ENCODE data around the gene ACOT7.

The ACOT7 gene

GRCh38 chr1:6343506-6344405 lies 49.8 kb downstream of the ACOT7 start:
- DNase-seq (ENCODE audit: low spot score): peak; percentile 51

- DNase-seq (ENCODE audit: low spot score): no peak
Observed at GRCh38 chr1:6342056-6342455, 51.5 kb downstream of the ACOT7 start.

GRCh38 chr1:6338695-6339094 lies 54.9 kb downstream of the ACOT7 start:
- DNase-seq (ENCODE audit: low spot score): no peak

GRCh38 chr1:6336776-6337622 lies 56.6 kb downstream of the ACOT7 start:
- no peak for DNase-seq (ENCODE audit: low spot score)

- no peak for DNase-seq (ENCODE audit: low spot score)
Observed at GRCh38 chr1:6334261-6334993, 59.1 kb downstream of the ACOT7 start.

- DNase-seq (ENCODE audit: low spot score): no peak
Observed at GRCh38 chr1:6332821-6333220, 60.7 kb downstream of the ACOT7 start.

- DNase-seq (ENCODE audit: low spot score): no peak
Observed at GRCh38 chr1:6331543-6332273, 61.9 kb downstream of the ACOT7 start.

- DNase-seq (ENCODE audit: low spot score): no peak
Observed at GRCh38 chr1:6330410-6330911, 63.1 kb downstream of the ACOT7 start.

- DNase-seq (ENCODE audit: low spot score): no peak
Observed at GRCh38 chr1:6329851-6330250, 63.7 kb downstream of the ACOT7 start.

- no peak for DNase-seq (ENCODE audit: low spot score)
Observed at GRCh38 chr1:6329396-6329795, 64.2 kb downstream of the ACOT7 start.

GRCh38 chr1:6328696-6329095 lies 64.9 kb downstream of the ACOT7 start:
- no peak for DNase-seq (ENCODE audit: low spot score)

GRCh38 chr1:6328091-6328490 lies 65.5 kb downstream of the ACOT7 start:
- DNase-seq (ENCODE audit: low spot score): no peak

GRCh38 chr1:6325482-6325881 lies 68.1 kb downstream of the ACOT7 start:
- DNase-seq (ENCODE audit: low spot score): no peak

- DNase-seq (ENCODE audit: low spot score): no peak
Observed at GRCh38 chr1:6322161-6322560, 71.4 kb downstream of the ACOT7 start.

- DNase-seq (ENCODE audit: low spot score): no peak
Observed at GRCh38 chr1:6321205-6321604, 72.4 kb downstream of the ACOT7 start.

GRCh38 chr1:6317098-6317760 lies 76.3 kb downstream of the ACOT7 start:
- no peak for DNase-seq (ENCODE audit: low spot score)

- no peak for DNase-seq (ENCODE audit: low spot score)
Observed at GRCh38 chr1:6316240-6317097, 77.1 kb downstream of the ACOT7 start.

- DNase-seq (ENCODE audit: low spot score): no peak
Observed at GRCh38 chr1:6314503-6314902, 79.1 kb downstream of the ACOT7 start.

- DNase-seq (ENCODE audit: low spot score): no peak
Observed at GRCh38 chr1:6313393-6314200, 80.0 kb downstream of the ACOT7 start.
